Measurements from ENCODE around the gene ADAMTSL1. TPM values are rescaled to one million over a fixed set of nuclear protein-coding genes. Genes with fewer than 3 reads are reported as not detected.

ADAMTSL1 gene
- total and polyA plus RNA-seq, 2 donors (not counting 3 experiments of a cell fraction or from before 2014, with no cell fraction given) = 15.0 to 18.4 TPM

GRCh38 chr9:18761742-18762300 lies 287.9 kb downstream of the ADAMTSL1 start:
- intact Hi-C loops (cut with micrococcal nuclease) = no loop called here
- DNase-seq (ENCODE audit: low read depth, low spot score) (no peak), FAIRE-seq (no peak)
- Histone ChIP-seq H3K4me3 (replicated peaks in 1 of 3; ENCODE audit: insufficient read depth in 1 of 3, low read depth in 1 of 3, low read length in 3 of 3) (no peak overlapping the region), H3K9me1 (replicated peaks; ENCODE audit: control insufficient read depth, extremely low read depth, insufficient read depth, low read length) (no peaks in the 10 kb centered on the region), H3K27ac (ENCODE audit: insufficient read depth, low read depth, low read length) (no peak overlapping the region), H4K20me1 (replicated peaks; ENCODE audit: control insufficient read depth, extremely low read depth, insufficient read depth, low read length) (no peaks in the 10 kb centered on the region), H2AFZ (ENCODE audit: low read depth, low read length) (no peak overlapping the region), H3K9ac (replicated peaks; ENCODE audit: extremely low read depth, insufficient read depth, low read length) (no peak overlapping the region), H3K4me1 (ENCODE audit: control insufficient read depth, extremely low read depth, insufficient read depth, low read length) (peaks cover under 1% of the 10 kb centered on the region), H3K27me3 (ENCODE audit: control insufficient read depth in 2 of 2, insufficient read depth in 2 of 2, low read length in 2 of 2) (no peaks in the 10 kb centered on the region), H3K36me3 (ENCODE audit: control insufficient read depth in 2 of 2, extremely low read depth in 1 of 2, insufficient read depth in 2 of 2, low read length in 2 of 2) (no peaks in the 10 kb centered on the region), H3K4me2 (ENCODE audit: insufficient read depth, low read length) (no peak overlapping the region), H3K79me2 (ENCODE audit: control insufficient read depth, insufficient read depth, low read length) (no peaks in the 10 kb centered on the region), H3K9me3 (replicated peaks; ENCODE audit: control insufficient read depth, insufficient read depth, low read length) (no peaks in the 10 kb centered on the region)
- TF ChIP-seq GATA2 (IDR thresholded peaks at IDR 0.05; ENCODE audit: insufficient read depth, insufficient read length, low read depth, low read length) = no peak
- no peak for TF ChIP-seq EZH2 (IDR thresholded peaks at IDR 0.05; ENCODE audit: borderline replicate concordance, low read depth, low read length, severe bottlenecking)
- no peak for TF ChIP-seq JUN (IDR thresholded peaks at IDR 0.05; ENCODE audit: borderline replicate concordance, insufficient read depth, insufficient read length, low read depth)
- TF ChIP-seq POLR2AphosphoS5 (IDR thresholded peaks at IDR 0.05; ENCODE audit: insufficient read depth, low read depth, low read length) = no peak
- no peak for TF ChIP-seq CTCF (IDR thresholded peaks at IDR 0.05; ENCODE audit: extremely low read depth in 1 of 2, insufficient read depth in 1 of 2, low read depth in 1 of 2, low read length in 2 of 2)
- no peak for TF ChIP-seq FOS (IDR thresholded peaks at IDR 0.05; ENCODE audit: borderline replicate concordance, insufficient read depth, low read length)
- no peak for TF ChIP-seq POLR2A (IDR thresholded peaks at IDR 0.05; ENCODE audit: low read depth, low read length)
- TF ChIP-seq MAX (IDR thresholded peaks at IDR 0.05; ENCODE audit: insufficient read depth, insufficient read length) = no peak
- no peak for TF ChIP-seq MYC (IDR thresholded peaks at IDR 0.05; ENCODE audit: low read depth, low read length)
- BruUV-seq (replicated peaks) = no TSS peak
- CTCF ChIA-PET = no interaction called here
- dilution Hi-C loops (cut with MboI; ENCODE audit: extremely low pct_ligation_motif_present, low sequenced_read_pairs) = no loop called here
- POLR2A ChIA-PET = no interaction called here
